DND-41 (cell line): ENCODE results near the gene KCND3.

Source experiments
- CTCF ChIP-seq: IDR thresholded peaks from 2 replicates; pipeline ENCODE4 v1.5.1; 2012; ENCODE audit warnings: borderline replicate concordance, low read length, moderate library complexity, mild to moderate bottlenecking; ENCODE audit not compliant: poor library complexity, severe bottlenecking; ENCODE audit errors: extremely low read depth
- EZH2 ChIP-seq: IDR thresholded peaks from 3 replicates; pipeline ENCODE4 v1.6.1; 2012; ENCODE audit warnings: borderline replicate concordance, low read depth, mild to moderate bottlenecking, moderate library complexity, low read length, inconsistent platforms; ENCODE audit not compliant: severe bottlenecking

GRCh38 chr1:111776391-111776790 lies 213.1 kb downstream of the KCND3 start:
- TF ChIP-seq CTCF (no peak), EZH2 (no peak)
